Neural crest cell (in vitro differentiated cells): ENCODE measurements around the gene MAP6. TPM values are rescaled to one million over a fixed set of nuclear protein-coding genes. Genes with fewer than 3 reads are reported as not detected.

ENCODE experiments used
- DNase-seq: peaks from one replicate; pipeline ENCODE4 v3.0.0; 2021; ENCODE audit warnings: low read depth, mixed read lengths, low spot score
- H3K27ac Mint-ChIP-seq: one replicate; pipeline ENCODE4 v1.8.0; 2021; ENCODE audit warnings: mild to moderate bottlenecking, mixed read lengths; ENCODE audit not compliant: unreplicated experiment
- H3K27me3 Mint-ChIP-seq: 2 replicates; pipeline ENCODE4 v1.8.0; 2021; ENCODE audit warnings: low read depth, mild to moderate bottlenecking, mixed read lengths
- H3K36me3 Mint-ChIP-seq: 2 replicates; pipeline ENCODE4 v1.8.0; 2021; ENCODE audit warnings: low read depth, mild to moderate bottlenecking, mixed read lengths
- H3K4me1 Mint-ChIP-seq: 2 replicates; pipeline ENCODE4 v1.8.0; 2021; ENCODE audit warnings: mixed read lengths
- H3K4me3 Mint-ChIP-seq: one replicate; pipeline ENCODE4 v1.8.0; 2021; ENCODE audit warnings: mild to moderate bottlenecking, mixed read lengths
- H3K9me3 Mint-ChIP-seq: 2 replicates; pipeline ENCODE4 v1.8.0; 2021; ENCODE audit warnings: mixed read lengths
- total RNA-seq: library from RNA; stranded (reverse); gene quantifications from 2 replicates; pipeline ENCODE4 v1.2.1, GENCODE V29; 2021
- TF ChIP-seq, protein P1 (sequence below): fragments of 200-600 bp; sonication (generic); conservative IDR thresholded peaks from 2 replicates; pipeline ENCODE4 v1.5.0; 2021; ENCODE audit warnings: antibody characterized with exemption, mild to moderate bottlenecking

The MAP6 gene
- total RNA-seq, 1 donor from 2014 or later = 57.7 TPM

DNA sequence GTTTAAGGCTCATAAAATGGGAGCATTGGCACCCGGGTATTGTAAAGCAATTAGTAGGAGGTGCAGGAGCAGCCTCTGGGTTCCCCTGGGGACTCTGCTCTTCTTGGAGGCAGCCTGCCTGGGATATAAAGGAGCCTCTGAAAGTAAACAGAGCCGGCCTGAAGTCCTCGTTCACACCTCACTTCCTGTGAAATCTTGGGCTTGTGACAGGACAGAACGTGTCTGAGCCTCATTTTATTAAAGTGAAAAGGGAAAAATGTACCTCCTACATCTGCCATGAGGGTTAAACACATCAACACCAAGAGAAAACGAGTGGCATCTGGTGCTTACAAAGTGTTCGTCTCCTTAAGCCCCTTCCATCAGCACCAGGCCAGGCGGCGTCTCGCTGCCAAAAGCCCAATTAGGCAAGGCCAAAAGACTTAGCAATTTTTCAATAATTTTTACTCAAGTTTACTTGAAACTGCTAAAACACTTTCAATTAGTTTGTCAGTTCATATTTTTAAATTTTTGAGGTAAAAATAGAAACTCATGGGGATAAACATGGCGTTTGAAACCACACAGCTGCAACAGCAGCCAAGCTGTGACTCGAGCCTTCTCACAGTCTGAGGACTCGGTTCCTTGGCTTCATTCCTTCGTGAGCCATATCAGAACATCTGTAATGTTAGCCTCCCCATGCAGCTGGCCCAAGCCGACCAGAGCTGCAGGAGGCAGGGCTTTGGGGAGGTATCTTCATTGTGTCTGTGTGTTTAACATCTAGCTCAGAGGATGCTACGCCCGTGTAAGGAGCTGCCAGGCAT is 33.6 kb downstream of the MAP6 start:
- no peak for DNase-seq
- TF ChIP-seq, protein P1, sequence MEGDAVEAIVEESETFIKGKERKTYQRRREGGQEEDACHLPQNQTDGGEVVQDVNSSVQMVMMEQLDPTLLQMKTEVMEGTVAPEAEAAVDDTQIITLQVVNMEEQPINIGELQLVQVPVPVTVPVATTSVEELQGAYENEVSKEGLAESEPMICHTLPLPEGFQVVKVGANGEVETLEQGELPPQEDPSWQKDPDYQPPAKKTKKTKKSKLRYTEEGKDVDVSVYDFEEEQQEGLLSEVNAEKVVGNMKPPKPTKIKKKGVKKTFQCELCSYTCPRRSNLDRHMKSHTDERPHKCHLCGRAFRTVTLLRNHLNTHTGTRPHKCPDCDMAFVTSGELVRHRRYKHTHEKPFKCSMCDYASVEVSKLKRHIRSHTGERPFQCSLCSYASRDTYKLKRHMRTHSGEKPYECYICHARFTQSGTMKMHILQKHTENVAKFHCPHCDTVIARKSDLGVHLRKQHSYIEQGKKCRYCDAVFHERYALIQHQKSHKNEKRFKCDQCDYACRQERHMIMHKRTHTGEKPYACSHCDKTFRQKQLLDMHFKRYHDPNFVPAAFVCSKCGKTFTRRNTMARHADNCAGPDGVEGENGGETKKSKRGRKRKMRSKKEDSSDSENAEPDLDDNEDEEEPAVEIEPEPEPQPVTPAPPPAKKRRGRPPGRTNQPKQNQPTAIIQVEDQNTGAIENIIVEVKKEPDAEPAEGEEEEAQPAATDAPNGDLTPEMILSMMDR = no peak
- Mint-ChIP-seq H3K9me3 (no peaks in the 10 kb centered on the region), H3K36me3 (no peaks in the 10 kb centered on the region), H3K27ac (no peak overlapping the region), H3K4me1 (peaks cover 67% of the 10 kb centered on the region), H3K27me3 (no peaks in the 10 kb centered on the region), H3K4me3 (no peak overlapping the region)

DNA sequence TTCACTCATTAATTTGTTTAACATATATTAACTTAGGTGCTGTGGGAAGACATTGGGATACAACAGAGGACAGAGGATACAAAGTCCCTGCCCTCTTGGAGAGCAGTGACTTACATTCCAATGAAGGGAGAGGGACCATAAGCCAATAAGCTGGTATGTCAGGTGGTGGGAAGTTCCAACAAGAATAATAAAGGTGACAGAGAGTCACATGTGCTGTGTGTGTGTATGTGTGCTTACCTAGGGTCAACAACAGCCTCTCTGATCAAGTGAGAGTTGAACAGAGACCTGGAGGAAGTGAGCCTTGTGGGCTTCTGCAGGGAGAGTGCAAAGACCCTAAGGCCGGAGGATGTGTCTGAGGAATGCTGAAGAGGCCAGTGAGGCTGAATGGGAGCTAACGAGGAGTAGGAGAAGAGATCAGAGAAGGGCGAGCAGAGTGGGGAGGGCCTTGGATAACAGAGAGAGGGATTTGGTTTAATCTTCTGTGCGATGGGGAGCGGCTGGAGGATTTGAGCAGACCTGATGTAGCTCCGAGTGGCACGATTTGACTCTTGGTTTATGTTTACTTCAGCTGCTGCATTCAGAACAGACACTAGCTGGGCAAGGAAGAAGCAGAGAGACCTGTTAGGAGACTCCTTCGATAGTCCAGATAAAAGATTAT is 35.3 kb downstream of the MAP6 start:
- Mint-ChIP-seq H3K27me3 (no peaks in the 10 kb centered on the region), H3K4me3 (no peak overlapping the region), H3K4me1 (peaks cover 62% of the 10 kb centered on the region), H3K27ac (peak overlapping the region; percentile 65), H3K36me3 (no peaks in the 10 kb centered on the region), H3K9me3 (no peaks in the 10 kb centered on the region)
- DNase-seq = no peak
- TF ChIP-seq, protein P1 = no peak

DNA sequence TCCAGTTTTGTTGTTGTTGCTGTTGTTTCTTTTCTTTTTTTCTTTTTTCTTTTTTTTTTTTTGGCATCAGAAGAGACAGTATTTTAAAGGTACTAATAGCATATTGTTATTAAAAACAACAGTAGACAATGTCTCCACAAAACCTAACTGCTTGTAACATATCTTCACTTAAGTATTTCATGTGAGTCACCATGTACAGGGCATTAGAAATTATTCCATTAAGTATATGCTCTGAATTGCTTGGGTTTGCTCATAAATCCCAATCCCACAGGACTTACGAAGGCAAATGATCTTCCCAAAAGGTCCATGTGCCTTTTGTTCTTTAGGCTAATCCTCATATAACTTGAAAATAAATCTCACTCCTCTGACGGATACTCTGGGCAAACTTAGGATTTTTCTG is 35.9 kb downstream of the MAP6 start:
- H3K27me3 Mint-ChIP-seq = no peaks in the 10 kb centered on the region
- H3K9me3 Mint-ChIP-seq = no peaks in the 10 kb centered on the region
- TF ChIP-seq, protein P1 = no peak

DNA sequence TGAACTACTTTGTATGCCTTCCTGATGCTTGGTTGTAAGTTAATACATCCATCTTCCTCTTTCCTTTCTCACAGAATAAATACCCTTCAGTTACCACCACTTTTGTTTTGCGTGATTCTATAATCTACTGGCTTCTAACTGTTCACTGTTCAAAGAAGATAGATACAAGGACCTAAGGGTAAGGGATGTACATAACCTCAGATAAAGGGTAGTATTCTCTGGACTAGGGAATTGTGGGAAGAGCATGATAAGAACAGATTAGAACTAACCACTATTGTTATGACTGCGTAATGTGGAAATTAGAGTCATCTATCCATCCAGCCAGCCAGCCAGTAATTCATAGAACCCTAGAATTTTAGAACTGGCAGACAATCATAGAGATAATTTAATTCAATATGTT is 36.4 kb downstream of the MAP6 start:
- Mint-ChIP-seq H3K27me3 (no peaks in the 10 kb centered on the region), H3K4me3 (no peak overlapping the region), H3K27ac (no peak overlapping the region), H3K4me1 (peaks cover 68% of the 10 kb centered on the region), H3K36me3 (no peaks in the 10 kb centered on the region), H3K9me3 (no peaks in the 10 kb centered on the region)
- TF ChIP-seq, protein P1 = no peak
- DNase-seq = no peak

More for the DNA sequence above, 35.9 kb downstream of the MAP6 start:
- no peak for DNase-seq
- Mint-ChIP-seq H3K4me1 (peaks cover 63% of the 10 kb centered on the region), H3K4me3 (no peak overlapping the region), H3K27ac (no peak overlapping the region), H3K36me3 (no peaks in the 10 kb centered on the region)

DNA sequence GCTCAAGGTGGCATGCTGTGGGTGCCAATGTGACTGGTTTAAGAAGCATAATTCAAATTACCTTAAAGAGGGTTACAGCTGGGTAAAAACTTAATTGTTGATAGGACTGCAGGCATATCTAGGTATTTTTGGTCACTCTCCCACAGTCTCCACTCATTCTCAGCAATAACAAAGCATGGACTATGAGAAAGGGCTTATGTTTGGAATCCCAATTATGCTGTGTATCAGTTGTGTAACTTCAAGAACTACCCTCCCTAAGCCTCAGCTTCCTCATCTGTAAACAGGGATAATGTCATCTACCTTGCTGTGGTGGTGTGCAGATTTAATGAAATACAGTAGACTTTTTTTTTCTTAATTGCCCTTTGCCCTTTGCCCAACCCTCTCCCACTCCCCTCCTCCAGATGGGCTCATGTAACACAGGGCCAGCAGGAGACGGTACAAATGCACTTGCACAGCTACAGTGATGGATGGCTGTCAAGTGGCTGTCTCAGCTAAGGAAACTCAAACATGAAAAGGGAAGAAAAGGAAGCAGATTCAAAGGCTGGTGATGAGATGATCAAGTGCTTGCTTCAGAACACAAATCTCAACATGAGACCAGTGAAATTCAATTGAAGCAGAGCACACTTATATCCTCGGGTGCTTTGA is 37.6 kb downstream of the MAP6 start:
- H3K4me3 Mint-ChIP-seq = no peak overlapping the region
- H3K36me3 Mint-ChIP-seq = no peaks in the 10 kb centered on the region
- H3K27ac Mint-ChIP-seq = no peak overlapping the region
- TF ChIP-seq, protein P1 = no peak
- peaks cover 67% of the 10 kb centered on the region for H3K4me1 Mint-ChIP-seq
- H3K9me3 Mint-ChIP-seq = no peaks in the 10 kb centered on the region
- H3K27me3 Mint-ChIP-seq = no peaks in the 10 kb centered on the region
- DNase-seq = no peak
